Activated CD4-positive, alpha-beta T cell treated with anti-CD3 and anti-CD28 coated beads, Interleukin-2, amount 50 U/mL, for 48 hours (primary cell): ENCODE results near the gene CRYGN.

Experiments
- DNase-seq, 2 experiments: peaks; one replicate each; pipeline ENCODE4 v3.0.0-alpha.2; 2020

Gene CRYGN

GRCh38 chr7:151405056-151405455, 34.9 kb downstream of the CRYGN start:
- no peak for DNase-seq

DNA sequence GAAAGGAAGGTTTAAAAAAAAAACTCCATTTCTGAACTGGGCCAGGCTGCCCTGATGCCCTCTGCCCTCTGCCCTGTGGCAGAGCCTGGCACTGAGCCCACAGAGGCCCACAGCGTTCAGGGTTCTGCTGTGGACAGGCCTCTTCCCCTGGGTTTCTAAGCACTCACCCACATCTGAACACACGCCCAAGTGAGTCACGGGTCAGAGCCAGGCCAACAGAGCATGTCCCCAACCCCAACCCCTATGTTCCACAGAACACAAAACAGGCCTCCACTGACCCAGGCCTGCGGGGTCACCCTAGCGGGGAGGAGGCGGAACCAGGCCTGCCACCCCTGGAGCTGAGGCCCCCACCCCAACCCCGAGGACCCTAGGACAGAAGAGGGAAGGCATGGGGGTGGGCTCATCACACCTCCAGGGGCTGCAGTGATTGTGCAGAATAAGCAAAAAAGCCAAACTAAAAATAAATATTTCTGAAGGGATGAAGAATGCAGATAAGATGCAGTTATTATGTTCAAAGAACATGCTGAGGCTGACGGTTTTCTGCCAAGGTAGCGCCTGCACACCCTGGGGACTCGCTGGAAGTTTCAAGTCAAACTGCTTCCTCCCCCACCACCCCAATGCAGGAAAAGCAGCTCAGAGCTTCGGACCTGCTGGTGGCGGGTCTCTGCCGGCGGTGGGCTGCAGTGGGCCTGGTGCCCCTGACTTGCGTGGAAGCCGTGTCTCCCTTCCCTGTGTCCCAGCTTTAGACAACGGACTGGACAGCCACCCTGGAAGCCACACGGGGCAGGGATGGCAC, 35.5 kb downstream of the CRYGN start:
- no peak for DNase-seq

DNA sequence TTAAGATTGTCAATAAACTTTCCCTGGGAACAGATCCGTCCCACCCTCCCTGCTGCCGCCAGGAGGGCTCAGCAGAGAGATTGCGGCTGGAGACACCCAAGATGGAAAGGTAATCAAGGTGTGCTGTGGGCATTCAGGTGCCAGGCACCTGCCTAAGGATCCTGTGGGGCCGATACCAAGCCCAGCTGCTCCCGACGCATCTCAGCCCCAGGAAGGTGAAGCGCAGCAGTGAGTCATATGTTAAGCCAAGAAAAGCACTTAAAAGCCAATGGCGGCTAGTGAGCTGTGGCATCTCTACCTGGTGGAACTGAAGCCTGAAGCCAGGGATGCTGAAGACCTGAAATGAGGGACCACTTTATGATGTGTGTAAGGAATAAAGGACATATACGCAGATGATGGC, 36.2 kb downstream of the CRYGN start:
- no peak for DNase-seq

GRCh38 chr7:151402029-151402835, 37.7 kb downstream of the CRYGN start:
- no peak for DNase-seq

DNA sequence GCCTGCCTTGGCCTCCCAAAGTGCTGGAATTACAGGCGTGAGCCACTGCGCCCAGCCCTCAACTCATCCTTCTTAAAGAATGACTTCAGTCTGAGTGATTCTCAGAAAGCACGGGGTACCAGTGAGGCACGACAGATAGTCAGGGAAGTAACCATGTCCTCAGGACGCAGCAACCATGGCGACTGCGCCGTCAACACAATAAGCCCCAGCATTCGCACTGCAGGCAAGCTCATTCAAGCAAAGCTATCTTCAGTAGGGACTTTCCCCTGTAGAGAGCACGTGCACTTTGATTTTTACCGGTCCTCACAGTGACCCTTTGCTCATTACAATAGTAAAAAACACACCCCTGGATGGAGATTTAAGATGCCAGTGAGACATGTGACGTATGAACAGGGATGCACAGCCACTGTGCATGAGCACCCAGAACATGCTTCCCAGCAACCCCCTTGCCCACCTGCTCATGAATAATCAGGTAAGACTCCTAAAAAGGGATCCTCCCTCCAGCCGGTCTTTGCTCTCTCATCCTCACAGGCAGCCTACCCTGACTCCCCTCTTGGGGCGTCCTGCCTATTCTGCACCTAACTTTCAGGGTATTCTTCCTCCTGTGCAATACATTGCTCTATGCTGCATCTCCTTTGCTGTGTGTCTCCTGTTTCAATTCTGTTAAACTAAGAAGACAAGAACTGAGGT, 39.2 kb downstream of the CRYGN start:
- no peak for DNase-seq

- DNase-seq = no peak
Measured at GRCh38 chr7:151399906-151400305, 40.0 kb downstream of the CRYGN start.

GRCh38 chr7:151399305-151399601, 40.7 kb downstream of the CRYGN start:
- no peak for DNase-seq

DNA sequence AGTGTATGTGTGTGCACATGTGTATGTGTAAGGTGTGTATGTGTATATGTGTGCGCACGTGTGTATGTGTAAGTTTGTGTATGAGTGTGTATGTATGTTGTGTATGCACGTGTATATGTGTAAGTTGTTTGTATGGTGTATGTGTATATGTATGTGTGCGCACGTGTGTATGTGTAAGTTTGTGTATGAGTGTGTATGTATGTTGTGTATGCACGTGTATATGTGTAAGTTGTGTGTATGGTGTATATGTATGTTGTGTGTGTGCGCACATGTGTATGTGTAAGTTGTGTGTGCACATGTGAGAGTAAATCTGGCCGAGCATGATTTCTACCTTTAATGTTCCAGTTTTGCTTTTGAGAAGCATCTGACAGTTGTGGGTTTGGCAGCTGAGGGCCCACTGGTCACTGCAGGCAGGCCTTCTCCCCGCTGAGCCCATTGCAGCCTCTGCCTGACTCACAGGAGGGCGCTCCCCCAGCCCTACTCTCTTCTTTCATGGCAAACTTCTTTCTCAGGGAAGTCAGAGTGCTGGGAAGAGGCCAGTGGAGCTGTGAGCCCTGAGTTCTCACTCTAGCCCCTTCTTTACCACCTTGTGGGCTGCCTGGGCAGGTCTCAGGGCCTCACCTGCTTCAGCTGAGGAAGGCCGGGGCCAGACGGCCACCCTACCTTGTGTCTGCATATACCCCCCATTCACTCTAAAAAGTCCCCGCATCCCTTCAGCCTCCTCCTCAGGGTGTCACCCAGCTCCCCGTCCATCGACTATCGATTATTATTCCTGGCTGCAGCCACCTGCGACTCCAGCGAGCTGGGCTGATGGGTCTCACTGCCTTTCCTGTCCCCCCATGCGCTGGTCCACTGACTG, 41.3 kb downstream of the CRYGN start:
- DNase-seq = no peak

- no peak for DNase-seq
Measured at GRCh38 chr7:151397026-151397425, 42.9 kb downstream of the CRYGN start.

DNA sequence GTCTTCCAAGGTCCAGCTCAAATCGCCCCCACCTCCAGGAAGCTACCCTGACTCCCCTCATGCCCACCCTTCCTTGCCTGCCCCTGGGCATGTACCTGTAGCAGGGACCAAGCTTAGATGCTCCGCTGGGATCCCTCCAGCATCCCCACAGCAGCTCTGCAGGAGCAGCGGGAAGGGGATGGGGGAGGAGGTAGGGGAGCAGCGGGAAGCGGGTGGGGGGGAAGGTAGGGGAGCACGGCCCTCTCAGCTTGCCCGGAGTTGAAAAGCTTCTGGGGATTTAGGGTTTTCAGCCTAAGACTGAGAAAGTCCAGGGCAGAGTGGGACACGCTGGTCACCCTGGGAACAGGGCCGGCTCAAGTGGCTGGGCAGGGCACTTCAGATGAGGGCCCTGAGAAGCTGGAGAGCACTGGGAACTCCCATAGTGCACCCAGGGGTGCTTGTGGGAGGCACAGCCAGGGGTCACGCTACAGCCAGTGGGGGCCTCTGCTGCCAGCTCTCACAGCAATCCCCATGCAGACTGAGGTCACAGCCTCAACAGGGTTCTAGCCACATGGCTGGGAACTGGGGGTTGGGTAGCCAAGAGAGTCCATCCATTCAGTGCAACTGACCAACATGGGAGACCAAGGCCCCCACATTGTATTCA, 43.5 kb downstream of the CRYGN start:
- DNase-seq = no peak

GRCh38 chr7:151395036-151395367, 44.9 kb downstream of the CRYGN start:
- DNase-seq = no peak

DNA sequence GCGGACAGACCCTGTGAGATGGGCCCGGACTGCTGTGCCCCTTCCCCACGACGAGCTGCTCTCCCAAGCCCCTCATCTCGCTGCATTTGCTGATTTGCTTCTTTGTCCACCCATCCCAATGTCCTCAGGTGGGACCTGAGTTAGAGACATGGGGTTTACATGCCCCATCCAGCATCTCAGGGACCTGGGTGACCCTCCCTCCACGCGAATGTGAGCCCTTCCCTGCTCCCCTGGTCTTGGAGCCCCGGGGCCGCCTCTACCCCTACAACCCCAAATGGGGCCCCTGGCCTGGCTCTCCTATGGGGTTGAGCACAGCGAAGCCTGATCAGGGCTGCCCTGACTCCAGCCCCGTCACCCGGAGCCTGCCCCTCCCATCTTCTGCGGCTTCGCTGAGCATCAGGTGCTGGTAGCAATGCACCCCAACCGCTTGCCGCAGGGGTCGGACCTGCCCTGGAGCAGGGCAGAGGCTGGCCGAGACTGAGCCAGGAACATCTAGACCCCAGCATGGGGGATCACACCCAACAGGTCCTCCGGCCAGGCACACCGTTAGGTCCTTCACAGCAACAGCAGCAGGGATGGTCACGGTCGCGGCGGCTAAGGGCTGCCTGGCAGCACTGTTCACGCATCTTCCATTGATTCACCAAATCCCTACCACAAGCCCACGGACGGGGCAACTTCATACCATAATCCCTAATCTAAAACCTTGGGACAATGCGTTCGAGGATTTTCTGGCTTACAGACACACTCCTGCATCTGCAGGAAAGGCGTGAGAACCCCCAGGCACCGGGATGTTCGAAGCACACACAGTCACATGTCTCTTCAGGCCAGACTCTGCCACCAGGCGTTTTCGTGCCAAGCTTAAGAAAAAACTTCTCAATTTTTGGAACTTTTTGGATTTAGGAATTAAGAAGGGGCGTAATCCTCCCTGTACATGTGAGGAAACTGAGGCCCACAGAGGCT, 45.6 kb downstream of the CRYGN start:
- no peak for DNase-seq

- DNase-seq = no peak
Measured at GRCh38 chr7:151393031-151393977, 46.6 kb downstream of the CRYGN start.

DNA sequence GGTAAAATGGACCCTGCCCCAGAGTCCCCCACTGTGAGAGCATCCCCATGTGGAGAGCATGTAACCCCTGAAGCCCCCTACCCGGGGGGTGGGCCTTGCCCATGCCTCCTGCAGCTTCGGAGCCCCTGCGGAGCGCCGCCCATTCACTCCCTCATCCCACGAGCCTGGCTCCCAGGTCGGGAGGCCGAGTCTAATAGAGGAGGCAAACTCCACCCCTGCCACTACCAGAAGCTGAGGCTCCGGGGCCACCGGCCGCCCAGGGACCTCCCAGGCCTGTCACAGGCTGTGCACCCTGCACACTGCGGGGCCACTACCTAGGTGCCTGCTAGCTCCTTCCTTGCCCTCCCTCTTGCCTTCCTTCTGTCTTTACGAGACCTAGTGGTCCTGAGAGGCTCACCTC, 47.5 kb downstream of the CRYGN start:
- DNase-seq = no peak

DNA sequence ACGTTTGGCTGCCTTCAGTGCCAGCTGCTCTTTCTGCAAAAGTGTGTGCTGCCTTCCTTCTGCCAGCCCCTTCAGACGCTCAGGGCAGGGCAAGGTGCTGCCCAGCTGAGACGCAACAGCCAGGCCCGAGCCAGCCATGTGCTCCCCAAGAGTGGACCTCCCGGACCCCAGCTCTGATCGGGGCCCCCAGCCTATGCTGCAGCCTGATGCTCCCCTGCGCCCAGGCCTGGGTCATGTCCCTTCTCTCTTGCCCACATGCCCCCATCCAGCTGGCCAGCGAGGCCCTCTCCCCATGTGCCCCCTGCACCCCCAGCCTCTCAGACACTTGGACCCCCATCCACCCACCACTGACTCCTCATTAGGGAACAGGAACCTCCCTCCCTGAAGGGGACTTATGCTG, 47.9 kb downstream of the CRYGN start:
- DNase-seq = no peak

DNA sequence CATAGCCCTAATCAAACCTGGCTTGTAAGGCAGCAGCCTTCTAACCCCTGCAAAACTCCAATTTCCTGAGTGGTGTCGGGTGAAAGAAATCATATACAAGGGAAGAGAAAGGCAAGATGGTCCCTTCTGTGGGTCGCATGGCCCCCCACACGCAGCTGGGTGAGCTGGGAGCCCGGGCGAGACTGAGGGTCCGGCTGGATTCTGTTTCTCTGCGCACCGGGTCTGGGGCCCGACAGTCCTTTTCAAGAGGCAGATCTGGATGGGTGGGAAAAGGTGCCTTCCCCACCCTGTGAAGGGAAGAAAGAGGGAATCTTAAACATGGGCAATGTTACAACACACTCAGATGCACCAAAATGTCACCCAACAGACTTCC, 48.6 kb downstream of the CRYGN start:
- no peak for DNase-seq

- no peak for DNase-seq
Measured at GRCh38 chr7:151390598-151391357, 49.2 kb downstream of the CRYGN start.

DNA sequence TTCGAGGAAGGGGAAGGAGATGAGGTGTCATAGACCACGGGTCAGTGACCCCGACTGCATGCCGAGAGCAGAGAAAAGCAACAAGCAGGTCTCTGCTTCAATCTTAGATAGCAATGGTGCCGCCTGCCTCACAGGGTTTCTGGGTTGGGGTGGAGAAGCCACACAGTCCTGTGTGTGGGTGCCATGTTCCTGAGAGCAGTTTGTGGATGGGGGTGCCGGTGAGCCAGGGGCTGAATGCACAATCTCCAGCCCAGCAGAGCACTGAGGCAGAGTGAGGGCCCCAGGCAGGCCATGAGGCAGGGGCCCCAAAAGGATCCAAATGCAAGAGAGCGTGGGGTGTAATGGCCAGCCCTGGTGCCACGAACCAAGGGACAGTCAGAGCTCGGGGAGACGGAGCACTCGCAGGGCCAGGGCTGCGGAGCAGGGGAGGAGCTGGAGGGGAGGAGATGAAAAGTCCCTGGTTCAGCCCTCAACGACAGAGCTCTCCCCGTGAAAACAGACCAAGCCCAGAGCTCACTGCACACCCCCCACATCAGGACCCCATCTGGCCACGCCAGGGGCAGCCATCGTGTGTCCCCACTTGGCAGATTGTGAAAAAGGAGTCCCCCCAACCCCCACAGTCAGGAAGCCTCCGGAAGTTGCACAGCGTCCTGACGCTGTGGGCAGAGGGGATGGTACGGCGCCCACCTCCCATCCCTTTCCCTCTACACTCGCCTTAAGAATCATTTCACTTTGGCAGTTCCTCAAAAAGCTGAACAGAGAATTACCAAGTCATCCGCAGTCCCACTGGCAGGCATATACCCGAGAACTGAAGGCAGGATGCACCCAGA, 50.0 kb downstream of the CRYGN start:
- DNase-seq = no peak
